Upper lobe of left lung (tissue), 4 donors: ENCODE data around the gene PSMG3.

Experiments used
- EP300 ChIP-seq, 4 donors: sonication (generic); formaldehyde crosslinking; IDR thresholded peaks; one replicate each; pipeline ENCODE4 v1.5.1; 2017; ENCODE audit warnings: antibody characterized with exemption in 4 of 4, control low read depth in 2 of 4
- TF ChIP-seq, protein P1 (sequence below), 6 experiments: fragments of 450-650 bp in 4 of 6; fragments of 200-600 bp in 2 of 6; sonication (generic) in 2 of 6; IDR thresholded peaks; one replicate each; pipeline ENCODE4 v1.5.1; 2016 to 2019; ENCODE audit warnings: antibody characterized with exemption in 6 of 6

DNA sequence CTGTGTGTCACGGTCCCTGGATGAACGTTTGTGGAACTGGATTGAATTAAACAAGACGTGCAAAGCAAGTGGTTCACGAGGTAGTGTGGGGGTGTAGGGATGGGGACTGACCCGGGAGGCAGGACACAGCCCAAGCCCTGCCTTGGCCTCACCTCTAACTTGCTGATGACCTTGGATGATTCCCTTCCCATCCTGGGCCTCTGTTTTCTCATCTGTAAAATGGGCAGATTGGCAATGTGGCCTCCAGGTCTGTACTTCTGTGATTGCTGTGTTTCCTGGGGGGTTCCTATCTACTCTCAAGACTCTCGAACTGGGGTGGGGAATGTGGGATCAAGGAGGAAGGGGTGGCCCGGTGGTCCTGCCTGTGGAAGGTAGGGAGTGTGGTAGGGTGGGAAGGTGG lies 6.0 kb upstream of the PSMG3 start:
- TF ChIP-seq, protein P1, sequence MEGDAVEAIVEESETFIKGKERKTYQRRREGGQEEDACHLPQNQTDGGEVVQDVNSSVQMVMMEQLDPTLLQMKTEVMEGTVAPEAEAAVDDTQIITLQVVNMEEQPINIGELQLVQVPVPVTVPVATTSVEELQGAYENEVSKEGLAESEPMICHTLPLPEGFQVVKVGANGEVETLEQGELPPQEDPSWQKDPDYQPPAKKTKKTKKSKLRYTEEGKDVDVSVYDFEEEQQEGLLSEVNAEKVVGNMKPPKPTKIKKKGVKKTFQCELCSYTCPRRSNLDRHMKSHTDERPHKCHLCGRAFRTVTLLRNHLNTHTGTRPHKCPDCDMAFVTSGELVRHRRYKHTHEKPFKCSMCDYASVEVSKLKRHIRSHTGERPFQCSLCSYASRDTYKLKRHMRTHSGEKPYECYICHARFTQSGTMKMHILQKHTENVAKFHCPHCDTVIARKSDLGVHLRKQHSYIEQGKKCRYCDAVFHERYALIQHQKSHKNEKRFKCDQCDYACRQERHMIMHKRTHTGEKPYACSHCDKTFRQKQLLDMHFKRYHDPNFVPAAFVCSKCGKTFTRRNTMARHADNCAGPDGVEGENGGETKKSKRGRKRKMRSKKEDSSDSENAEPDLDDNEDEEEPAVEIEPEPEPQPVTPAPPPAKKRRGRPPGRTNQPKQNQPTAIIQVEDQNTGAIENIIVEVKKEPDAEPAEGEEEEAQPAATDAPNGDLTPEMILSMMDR (IDR thresholded peaks at IDR 0.05), result no peak
- TF ChIP-seq EP300 (IDR thresholded peaks at IDR 0.05), result no peak
